ENCODE results near the gene SMYD3. TPM values are rescaled to one million over a fixed set of nuclear protein-coding genes. Genes with fewer than 3 reads are reported as not detected.
A peak's percentile ranks its signal among the peaks of the same experiment; 100 is the strongest.

Gene SMYD3
- total RNA-seq, 4 donors from 2014 or later = 12.0 to 15.0 (median 13.2) TPM

- Histone ChIP-seq H3K4me1 (peaks cover 0 to 16% (median 2%) of the 10 kb centered on the region in 4 donors), H3K27me3 (no peaks in the 10 kb centered on the region), H3K9me3 (no peaks in the 10 kb centered on the region), H3K4me3 (no peak overlapping the region), H3K27ac (replicated peaks in 1 of 4) (no peak overlapping the region), H3K36me3 (no peaks in the 10 kb centered on the region)
- WGBS = 85% methylated on average over 9 of the region's 9 CpGs
- DNase-seq (ENCODE audit: extremely low spot score) = peak; percentile 60
- TF ChIP-seq CTCF (IDR thresholded peaks at IDR 0.05) (no peak), EP300 (IDR thresholded peaks at IDR 0.05) (no peak), POLR2A (IDR thresholded peaks at IDR 0.05; ENCODE audit: low read depth) (no peak), POLR2AphosphoS5 (IDR thresholded peaks at IDR 0.05) (no peak)
- intact Hi-C loops (cut with DNase I) = no loop called here
Observed at GRCh38 chr1:246159279-246160227, 347.5 kb downstream of the SMYD3 start.

- no peaks in the 10 kb centered on the region for H3K9me3 ChIP-seq
- no peak for DNase-seq (ENCODE audit: extremely low spot score)
- WGBS = 86% methylated on average over 2 of the region's 2 CpGs
Observed at GRCh38 chr1:246158131-246158530, 348.9 kb downstream of the SMYD3 start.

GRCh38 chr1:246157516-246157915 is 349.6 kb downstream of the SMYD3 start:
- TF ChIP-seq EP300 (IDR thresholded peaks at IDR 0.05) (no peak), POLR2AphosphoS5 (IDR thresholded peaks at IDR 0.05) (no peak), CTCF (IDR thresholded peaks at IDR 0.05) (no peak)

More at GRCh38 chr1:246158131-246158530, 348.9 kb downstream of the SMYD3 start:
- H3K4me1 ChIP-seq = peaks cover 0 to 16% (median 2%) of the 10 kb centered on the region in 4 donors
- H3K27me3 ChIP-seq = no peaks in the 10 kb centered on the region
- H3K27ac ChIP-seq (replicated peaks in 1 of 4) = no peak overlapping the region
- intact Hi-C loops (cut with DNase I) = no loop called here
- H3K36me3 ChIP-seq = no peaks in the 10 kb centered on the region
- no peak overlapping the region for H3K4me3 ChIP-seq
- TF ChIP-seq CTCF (IDR thresholded peaks at IDR 0.05) = no peak
- TF ChIP-seq POLR2A (IDR thresholded peaks at IDR 0.05; ENCODE audit: low read depth) = no peak
- no peak for TF ChIP-seq EP300 (IDR thresholded peaks at IDR 0.05)

GRCh38 chr1:246156847-246157246 is 350.2 kb downstream of the SMYD3 start:
- TF ChIP-seq CTCF (IDR thresholded peaks at IDR 0.05) (no peak), EP300 (IDR thresholded peaks at IDR 0.05) (no peak), POLR2AphosphoS5 (IDR thresholded peaks at IDR 0.05) (no peak), POLR2A (IDR thresholded peaks at IDR 0.05; ENCODE audit: low read depth) (no peak)
- intact Hi-C loops (cut with DNase I) = no loop called here
- no peak for DNase-seq (ENCODE audit: extremely low spot score)
- H3K36me3 ChIP-seq = no peaks in the 10 kb centered on the region
- H3K4me1 ChIP-seq = peaks cover 0 to 16% (median 1%) of the 10 kb centered on the region in 4 donors
- H3K4me3 ChIP-seq = no peak overlapping the region
- no peak overlapping the region for H3K27ac ChIP-seq (replicated peaks in 1 of 4)
- no peaks in the 10 kb centered on the region for H3K9me3 ChIP-seq
- 96% methylated on average over 12 of the region's 12 CpGs for WGBS
- H3K27me3 ChIP-seq = no peaks in the 10 kb centered on the region

More at GRCh38 chr1:246157516-246157915, 349.6 kb downstream of the SMYD3 start:
- 80% methylated on average over 2 of the region's 2 CpGs for WGBS
- Histone ChIP-seq H3K4me1 (peaks cover 0 to 16% (median 2%) of the 10 kb centered on the region in 4 donors), H3K36me3 (no peaks in the 10 kb centered on the region), H3K27ac (replicated peaks in 1 of 4) (no peak overlapping the region), H3K4me3 (no peak overlapping the region), H3K9me3 (no peaks in the 10 kb centered on the region), H3K27me3 (no peaks in the 10 kb centered on the region)
- no peak for DNase-seq (ENCODE audit: extremely low spot score)
- intact Hi-C loops (cut with DNase I) = no loop called here
